GM12878 (cell line): ENCODE data around the gene CDYL. TPM values are rescaled to one million over a fixed set of nuclear protein-coding genes. Genes with fewer than 3 reads are reported as not detected.

Source experiments
- ATAC-seq: fragments of 200-7000 bp; cut with Tn5 transposase; 3 replicates; pipeline ENCODE4 v1.9.1; 2020; ENCODE audit warnings: mild to moderate bottlenecking, moderate library complexity
- BruUV-seq: library from RNA; stranded (reverse); fragments of 400-500 nt; replicated peaks from 2 replicates; lab custom pipeline; 2021; lab: Mats Ljungman, UMichigan
- CTCF ChIA-PET: fragments of 300-600 bp; sonication (Branson Sonifier 250); formaldehyde crosslinking; extraction: SDS; loops from one replicate; lab custom pipeline; 2021; ENCODE audit warnings: inconsistent platforms; lab: Yijun Ruan, JAX
- POLR2A ChIA-PET: fragments of 350-600 bp; formaldehyde crosslinking; extraction: SDS; loops from one replicate; lab custom pipeline; 2021; ENCODE audit warnings: inconsistent platforms; lab: Charles Lee
- RAD21 ChIA-PET: fragments of 300-600 bp; sonication (Branson Sonifier 250); formaldehyde crosslinking; loops from one replicate; lab custom pipeline; 2023; ENCODE audit warnings: antibody characterized with exemption; ENCODE audit not compliant: unreplicated experiment; lab: Charles Lee
- SMC1A ChIA-PET: fragments of 300-600 bp; sonication (Branson Sonifier 250); formaldehyde crosslinking; loops from one replicate; lab custom pipeline; 2023; ENCODE audit not compliant: unreplicated experiment, uncharacterized antibody; lab: Charles Lee
- DNase-seq: peaks from one replicate; pipeline ENCODE4 v3.0.0-alpha.2; 2011; ENCODE audit warnings: low read depth, low spot score
- FAIRE-seq: peaks from 3 replicates; lab custom pipeline; 2011; peaks lifted over from hg19 to GRCh38; lab: Jason Lieb, UNC
- H2AFZ ChIP-seq: 2 replicates; pipeline ENCODE4 v1.6.0; 2011; ENCODE audit warnings: low read depth, low read length, control low read depth; ENCODE audit not compliant: control insufficient read depth
- H3K27ac ChIP-seq: 2 replicates; pipeline ENCODE4 v1.5.1; 2011; ENCODE audit warnings: control low read depth; ENCODE audit not compliant: control insufficient read depth, insufficient read depth
- H3K27me3 ChIP-seq, 2 experiments: replicated peaks in 1 of 2; 2 replicates each; pipeline versions ENCODE4 v1.6.0 to v1.6.1; 2011; ENCODE audit warnings: low read length in 1 of 2; ENCODE audit not compliant: control insufficient read depth in 2 of 2, insufficient read depth in 2 of 2
- H3K36me3 ChIP-seq, 2 experiments: 2 replicates each; pipeline ENCODE4 v1.5.1; 2011; ENCODE audit warnings: low read length in 1 of 2; ENCODE audit not compliant: control insufficient read depth in 2 of 2, insufficient read depth in 2 of 2
- H3K4me1 ChIP-seq: 2 replicates; pipeline ENCODE4 v1.6.1; 2011; ENCODE audit warnings: mild to moderate bottlenecking, low read length, moderate library complexity, mixed read lengths; ENCODE audit not compliant: control insufficient read depth, insufficient read depth
- H3K4me2 ChIP-seq: 2 replicates; pipeline ENCODE4 v1.6.0; 2011; ENCODE audit warnings: control low read depth; ENCODE audit not compliant: control insufficient read depth, insufficient read depth
- H3K4me3 ChIP-seq: fragments of 200-600 bp; sonication (generic); 2 replicates; pipeline ENCODE4 v1.5.1; 2016
- H3K79me2 ChIP-seq: 2 replicates; pipeline ENCODE4 v1.6.0; 2011; ENCODE audit warnings: low read length; ENCODE audit not compliant: control insufficient read depth, insufficient read depth
- H3K9ac ChIP-seq: 2 replicates; pipeline ENCODE4 v1.8.0; 2011; ENCODE audit warnings: low read length, control low read depth, mixed read lengths; ENCODE audit not compliant: control insufficient read depth, insufficient read depth
- H3K9me3 ChIP-seq: replicated peaks from 3 replicates; pipeline ENCODE4 v1.5.1; 2011; ENCODE audit warnings: mild to moderate bottlenecking, low read length; ENCODE audit not compliant: control insufficient read depth, insufficient read depth
- H4K20me1 ChIP-seq: 2 replicates; pipeline ENCODE4 v1.6.0; 2011; ENCODE audit not compliant: control insufficient read depth, insufficient read depth
- CBFB ChIP-seq: IDR thresholded peaks from 2 replicates; pipeline ENCODE4 v1.6.1; 2016; ENCODE audit warnings: antibody characterized with exemption, low read depth
- CHD2 ChIP-seq: IDR thresholded peaks from 2 replicates; pipeline ENCODE4 v1.6.1; 2011; ENCODE audit warnings: low read depth, low read length, improper control_type of control experiment, borderline replicate concordance
- EP300 ChIP-seq, 2 experiments: fragments of 150-350 bp in 1 of 2; IDR thresholded peaks; 2 replicates each; pipeline ENCODE4 v1.6.1; 2011 to 2012; ENCODE audit warnings: low read depth in 2 of 2, low read length in 2 of 2, borderline replicate concordance in 1 of 2, improper control_type of control experiment in 1 of 2, inconsistent platforms in 1 of 2; ENCODE audit not compliant: control insufficient read depth in 1 of 2
- FOXM1 ChIP-seq: IDR thresholded peaks from 2 replicates; pipeline ENCODE4 v1.6.1; 2012; ENCODE audit warnings: low read depth, mild to moderate bottlenecking, inconsistent platforms, low read length, moderate library complexity
- IKZF1 ChIP-seq: fragments of 450-650 bp; conservative IDR thresholded peaks from 2 replicates; pipeline ENCODE4 v1.6.1; 2017; ENCODE audit warnings: antibody characterized with exemption, mild to moderate bottlenecking
- JUNB ChIP-seq: IDR thresholded peaks from 2 replicates; pipeline ENCODE4 v1.6.1; 2016; ENCODE audit warnings: antibody characterized with exemption, mild to moderate bottlenecking
- KDM1A ChIP-seq: fragments of 200-600 bp; sonication (generic); IDR thresholded peaks from 2 replicates; pipeline ENCODE4 v1.6.1; 2016; ENCODE audit warnings: borderline replicate concordance
- MTA3 ChIP-seq: IDR thresholded peaks from 2 replicates; pipeline ENCODE4 v1.6.1; 2012; ENCODE audit warnings: low read length, inconsistent platforms, borderline replicate concordance
- NFIC ChIP-seq: IDR thresholded peaks from 2 replicates; pipeline ENCODE4 v1.6.1; 2012; ENCODE audit warnings: low read depth, mild to moderate bottlenecking, inconsistent platforms, low read length, moderate library complexity
- PAX8 ChIP-seq: fragments of 450-650 bp; IDR thresholded peaks from 2 replicates; pipeline ENCODE4 v1.6.1; 2017; ENCODE audit warnings: mild to moderate bottlenecking, moderate library complexity
- RUNX3 ChIP-seq: IDR thresholded peaks from 2 replicates; pipeline ENCODE4 v1.6.1; 2012; ENCODE audit warnings: low read length, inconsistent platforms
- SREBF2 ChIP-seq: IDR thresholded peaks from 2 replicates; pipeline ENCODE4 v1.6.1; 2012; ENCODE audit warnings: mild to moderate bottlenecking, low read length
- YY1 ChIP-seq: IDR thresholded peaks from 2 replicates; pipeline ENCODE4 v1.6.1; 2011; ENCODE audit warnings: low read depth, mild to moderate bottlenecking, low read length
- ZNF217 ChIP-seq: fragments of 450-650 bp; IDR thresholded peaks from 2 replicates; pipeline ENCODE4 v1.6.1; 2017; ENCODE audit warnings: antibody characterized with exemption, mild to moderate bottlenecking
- WGBS: methylation state at CpG from one replicate; pipeline ENCODE4 v1.1.6; 2016; ENCODE audit warnings: low lambda C conversion rate; ENCODE audit not compliant: insufficient replicate concordance, insufficient coverage; ENCODE audit errors: missing lambda C conversion rate; 5-methylcytosine and 5-hydroxymethylcytosine counted together
- in situ Hi-C: fragments of 300-500 bp; cut with MboI; formaldehyde crosslinking; loops from 9 replicates; pipeline ENCODE4 v1.14.3; 2018; ENCODE audit warnings: mixed read lengths
- intact Hi-C: fragments of 100-400 bp; cut with micrococcal nuclease; formaldehyde crosslinking; loops from one replicate; pipeline ENCODE4 v1.14.2; 2022; ENCODE audit not compliant: unreplicated experiment
- polyA plus RNA-seq, 11 experiments: library from polyadenylated mRNA; depleted of rRNA in 4 of 11; unstranded in 6 of 11; stranded (reverse) in 5 of 11; fragments of >200 nt; fragmentation: Nextera tagmentation in 4 of 11; fragmentation: Illumina TruSeq in 1 of 11; extraction: Ambion mirVana in 4 of 11; extraction: Trizol in 1 of 11; gene quantifications; 1 replicate in 1 of 11; 2 replicates in 10 of 11; pipeline versions ENCODE4 v1.2.1 to v1.2.3, GENCODE V29; 2011 to 2016; ENCODE audit warnings: inconsistent platforms in 2 of 11, missing spikeins in 2 of 11, low read depth in 1 of 11
- total RNA-seq, 4 experiments: library from RNA; depleted of rRNA in 3 of 4; stranded (reverse); fragments of >200 nt in 3 of 4; fragmentation: Illumina TruSeq in 1 of 4; extraction: Trizol in 1 of 4; gene quantifications; 2 replicates each; pipeline versions ENCODE4 v1.2.1 to v1.2.3, GENCODE V29; 2013 to 2021
- TF ChIP-seq, protein P1 (sequence below): fragments of 450-650 bp; IDR thresholded peaks from 2 replicates; pipeline ENCODE4 v1.6.1; 2016; ENCODE audit warnings: mild to moderate bottlenecking
- TF ChIP-seq, protein P2 (sequence below): fragments of 450-650 bp; IDR thresholded peaks from 2 replicates; pipeline ENCODE4 v1.6.1; 2018; ENCODE audit warnings: borderline replicate concordance, mild to moderate bottlenecking; ENCODE audit not compliant: partially characterized antibody
- TF ChIP-seq, protein P3 (sequence below): fragments of 450-650 bp; IDR thresholded peaks from 2 replicates; pipeline ENCODE4 v1.6.1; 2016; ENCODE audit warnings: mild to moderate bottlenecking

The CDYL gene
- total and polyA plus RNA-seq, 10 of the 15 experiments (the other 5 are each of a cell fraction or from before 2014, with no cell fraction given) = 9.3 to 61.2 (median 28.5) TPM

DNA sequence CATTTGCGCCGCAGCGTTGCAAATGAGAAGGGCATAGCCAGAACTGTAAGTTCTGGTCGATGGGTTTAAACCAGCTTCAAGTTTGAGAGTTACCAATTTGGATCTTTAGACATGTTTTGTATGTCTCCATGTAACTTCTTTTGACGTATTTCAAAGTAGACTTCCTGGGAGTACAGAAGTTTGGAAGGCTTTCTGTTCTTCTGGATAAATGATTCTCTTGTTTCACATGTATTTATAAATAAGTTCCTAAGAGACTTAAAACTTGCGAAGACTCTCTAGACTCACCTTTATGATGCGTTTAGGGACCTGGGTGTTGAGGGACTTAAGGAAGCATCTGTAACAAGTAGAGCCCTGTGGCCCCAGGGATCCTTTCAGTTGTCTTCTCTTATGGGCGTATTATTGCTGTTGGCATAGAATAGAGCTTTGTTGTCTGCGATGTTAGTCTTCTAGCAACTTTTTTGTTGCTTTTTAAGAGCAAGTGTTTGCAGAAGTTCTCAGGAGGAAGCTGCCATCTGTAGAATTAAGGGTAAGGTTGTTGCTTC is 1.3 kb downstream of the CDYL start (continued):
- TF ChIP-seq, protein P1, sequence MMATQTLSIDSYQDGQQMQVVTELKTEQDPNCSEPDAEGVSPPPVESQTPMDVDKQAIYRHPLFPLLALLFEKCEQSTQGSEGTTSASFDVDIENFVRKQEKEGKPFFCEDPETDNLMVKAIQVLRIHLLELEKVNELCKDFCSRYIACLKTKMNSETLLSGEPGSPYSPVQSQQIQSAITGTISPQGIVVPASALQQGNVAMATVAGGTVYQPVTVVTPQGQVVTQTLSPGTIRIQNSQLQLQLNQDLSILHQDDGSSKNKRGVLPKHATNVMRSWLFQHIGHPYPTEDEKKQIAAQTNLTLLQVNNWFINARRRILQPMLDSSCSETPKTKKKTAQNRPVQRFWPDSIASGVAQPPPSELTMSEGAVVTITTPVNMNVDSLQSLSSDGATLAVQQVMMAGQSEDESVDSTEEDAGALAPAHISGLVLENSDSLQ = no peak
- TF ChIP-seq KDM1A = no peak
- TF ChIP-seq, protein P2, sequence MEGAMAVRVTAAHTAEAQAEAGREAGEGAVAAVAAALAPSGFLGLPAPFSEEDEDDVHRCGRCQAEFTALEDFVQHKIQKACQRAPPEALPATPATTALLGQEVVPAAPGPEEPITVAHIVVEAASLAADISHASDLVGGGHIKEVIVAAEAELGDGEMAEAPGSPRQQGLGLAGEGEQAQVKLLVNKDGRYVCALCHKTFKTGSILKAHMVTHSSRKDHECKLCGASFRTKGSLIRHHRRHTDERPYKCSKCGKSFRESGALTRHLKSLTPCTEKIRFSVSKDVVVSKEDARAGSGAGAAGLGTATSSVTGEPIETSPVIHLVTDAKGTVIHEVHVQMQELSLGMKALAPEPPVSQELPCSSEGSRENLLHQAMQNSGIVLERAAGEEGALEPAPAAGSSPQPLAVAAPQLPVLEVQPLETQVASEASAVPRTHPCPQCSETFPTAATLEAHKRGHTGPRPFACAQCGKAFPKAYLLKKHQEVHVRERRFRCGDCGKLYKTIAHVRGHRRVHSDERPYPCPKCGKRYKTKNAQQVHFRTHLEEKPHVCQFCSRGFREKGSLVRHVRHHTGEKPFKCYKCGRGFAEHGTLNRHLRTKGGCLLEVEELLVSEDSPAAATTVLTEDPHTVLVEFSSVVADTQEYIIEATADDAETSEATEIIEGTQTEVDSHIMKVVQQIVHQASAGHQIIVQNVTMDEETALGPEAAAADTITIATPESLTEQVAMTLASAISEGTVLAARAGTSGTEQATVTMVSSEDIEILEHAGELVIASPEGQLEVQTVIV = no peak
- TF ChIP-seq, all 136 proteins: peak for 14

DNA sequence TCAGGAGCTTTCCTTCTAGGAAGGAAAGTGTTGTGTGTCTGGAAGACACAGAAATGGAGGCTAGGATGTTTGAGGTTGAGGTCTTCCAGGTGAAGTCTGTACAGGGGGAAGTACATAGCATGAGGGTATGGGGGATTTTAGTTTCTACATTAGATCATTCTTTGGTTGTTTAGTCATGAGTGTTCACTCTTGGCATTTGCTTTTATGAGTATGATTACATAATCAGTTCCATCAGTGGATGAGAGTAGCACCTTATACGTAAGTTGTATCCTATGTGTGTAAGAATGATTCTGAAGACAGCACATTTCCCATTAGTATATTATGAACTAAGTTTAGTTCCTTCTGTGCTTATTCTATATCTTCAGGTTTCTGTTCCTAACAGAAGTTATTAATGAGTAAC is 1.9 kb downstream of the CDYL start:
- Histone ChIP-seq H2AFZ (no peak overlapping the region), H3K79me2 (peaks cover 60% of the 10 kb centered on the region), H3K4me3 (peak overlapping the region; percentile 89), H3K9me3 (peaks cover 3% of the 10 kb centered on the region; the same call in 2 of the 3 replicates), H3K27ac (peak overlapping the region; percentile 60), H3K27me3 (peaks cover 3% of the 10 kb centered on the region in 2 experiments; a peak in 2 of 4 replicates), H3K4me1 (peaks cover 34% of the 10 kb centered on the region), H3K4me2 (peak overlapping the region; percentile 92), H4K20me1 (0 out of 2 replicates have a peak, but pooled peaks cover 3% of the 10 kb centered on the region), H3K36me3 (no peaks in the 10 kb centered on the region), H3K9ac (peak overlapping the region; percentile 46)
- ChIA-PET RAD21 (interaction anchor here (0.9 to 11.3 kb wide), 8 partner anchors 9 to 129 kb away, joined by 3 to 203 read pairs (median 4); no protein-coding TSS in a partner anchor), CTCF (interaction anchor here (0.6 to 1.5 kb wide), 9 partner anchors 12 to 128 kb away, joined by 3 to 7 read pairs (median 4); no protein-coding TSS in a partner anchor), SMC1A (interaction anchor here (0.5 to 12.1 kb wide), 13 partner anchors 9 to 761 kb away, joined by 3 to 237 read pairs (median 4); no protein-coding TSS in a partner anchor), POLR2A (interaction anchor here (0.6 to 2.9 kb wide), 6 partner anchors 8 to 33 kb away, joined by 3 to 18 read pairs (median 5); no protein-coding TSS in a partner anchor)
- WGBS = 6% methylated on average over 1 of the region's 1 CpG
- intact Hi-C loops = no loop called here
- BruUV-seq = no TSS peak
- DNase-seq = no peak
- no peak for FAIRE-seq
- in situ Hi-C loops = loop anchor here (10.0 kb wide), 1 partner anchor 753 kb away; a partner anchor contains a TSS
- ATAC-seq = peak; percentile 44
- TF ChIP-seq JUNB (peak; percentile 84), CHD2 (no peak), IKZF1 (peak; percentile 23; the same call in 1 of the 2 replicates), ZNF217 (peak; percentile 35; the same call in 1 of the 2 replicates), NFIC (peak; percentile 80; the same call in 1 of the 2 replicates), PAX8 (no peak), YY1 (peak; percentile 36; the same call in 1 of the 2 replicates), RUNX3 (peak; percentile 80), CBFB (peak; percentile 31; the same call in 1 of the 2 replicates), FOXM1 (peak; percentile 38; the same call in 1 of the 2 replicates), SREBF2 (no peak), MTA3 (0 out of 2 replicates have a peak, but pooled peaks have one; percentile 38), EP300 (IDR thresholded peaks at IDR 0.05; ENCODE audit: borderline replicate concordance in 1 of 2, control insufficient read depth in 1 of 2, low read depth in 2 of 2, low read length in 2 of 2) (peak in 1 of 2 experiments; percentile 61; a peak in 1 of 4 replicates)
- TF ChIP-seq, protein P3, sequence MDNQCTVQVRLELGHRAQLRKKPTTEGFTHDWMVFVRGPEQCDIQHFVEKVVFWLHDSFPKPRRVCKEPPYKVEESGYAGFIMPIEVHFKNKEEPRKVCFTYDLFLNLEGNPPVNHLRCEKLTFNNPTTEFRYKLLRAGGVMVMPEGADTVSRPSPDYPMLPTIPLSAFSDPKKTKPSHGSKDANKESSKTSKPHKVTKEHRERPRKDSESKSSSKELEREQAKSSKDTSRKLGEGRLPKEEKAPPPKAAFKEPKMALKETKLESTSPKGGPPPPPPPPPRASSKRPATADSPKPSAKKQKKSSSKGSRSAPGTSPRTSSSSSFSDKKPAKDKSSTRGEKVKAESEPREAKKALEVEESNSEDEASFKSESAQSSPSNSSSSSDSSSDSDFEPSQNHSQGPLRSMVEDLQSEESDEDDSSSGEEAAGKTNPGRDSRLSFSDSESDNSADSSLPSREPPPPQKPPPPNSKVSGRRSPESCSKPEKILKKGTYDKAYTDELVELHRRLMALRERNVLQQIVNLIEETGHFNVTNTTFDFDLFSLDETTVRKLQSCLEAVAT = no peak
